Measurements from ENCODE around the gene LRP3. TPM values are rescaled to one million over a fixed set of nuclear protein-coding genes. Genes with fewer than 3 reads are reported as not detected.

Gene LRP3
- total RNA-seq, 1 donor from 2014 or later, result 96.2 TPM

- no peak for DNase-seq
Measured at GRCh38 chr19:33255781-33256180, 61.7 kb downstream of the LRP3 start.

- DNase-seq, result no peak
Measured at GRCh38 chr19:33256261-33256660, 62.1 kb downstream of the LRP3 start.

- no peak for DNase-seq
Measured at GRCh38 chr19:33257828-33258227, 63.7 kb downstream of the LRP3 start.

Other genes starting within 250 kb of the LRP3 start
- gene CEP89, start 222.4 kb upstream of the LRP3 start, total RNA-seq, result 27.8 TPM
- gene FAAP24, start 222.1 kb upstream of the LRP3 start, total RNA-seq, result 1.6 TPM
- 3.0 TPM for gene RHPN2, start 129.4 kb upstream of the LRP3 start, total RNA-seq
- gene GPATCH1, start 113.1 kb upstream of the LRP3 start, total RNA-seq, result 16.4 TPM
- gene WDR88, start 62.2 kb upstream of the LRP3 start, total RNA-seq, result 0.16 TPM
- 2.5 TPM for gene SLC7A10, start 31.5 kb downstream of the LRP3 start, total RNA-seq
- 2.8 TPM for gene CEBPA, start 108.2 kb downstream of the LRP3 start, total RNA-seq
- gene CEBPG, start 179.4 kb downstream of the LRP3 start, total RNA-seq, result 57.2 TPM